CD4-positive, alpha-beta T cell treated with Interleukin-6 for 4 hours (primary cell): ENCODE data around the gene SPINK1.
"Not testable (repeated sequence)": the region's sequence is repeated elsewhere in the genome, so short reads cannot be mapped to it uniquely, and the experiment has no call there.

Experiments
- DNase-seq: peaks from one replicate; pipeline ENCODE4 v3.0.0-alpha.2; 2020; ENCODE audit warnings: mixed read lengths

The SPINK1 gene

GRCh38 chr5:147803161-147803560 is 28.3 kb downstream of the SPINK1 start:
- DNase-seq, result not testable (repeated sequence)

- DNase-seq, result no peak
These were observed 30.0 kb downstream of the SPINK1 start for GRCh38 chr5:147801461-147801860.

GRCh38 chr5:147800491-147800890 is 31.0 kb downstream of the SPINK1 start:
- DNase-seq, result no peak

- no peak for DNase-seq
These were observed 34.7 kb downstream of the SPINK1 start for GRCh38 chr5:147796556-147797308.

GRCh38 chr5:147791181-147791580 is 40.3 kb downstream of the SPINK1 start:
- DNase-seq, result no peak

- DNase-seq, result no peak
These were observed 41.7 kb downstream of the SPINK1 start for GRCh38 chr5:147789820-147790219.

GRCh38 chr5:147788023-147788422 is 43.4 kb downstream of the SPINK1 start:
- no peak for DNase-seq

- DNase-seq, result no peak
These were observed 45.3 kb downstream of the SPINK1 start for GRCh38 chr5:147786142-147786541.

- DNase-seq, result no peak
These were observed 47.1 kb downstream of the SPINK1 start for GRCh38 chr5:147784146-147784987.

GRCh38 chr5:147782110-147783028 is 49.1 kb downstream of the SPINK1 start, which contains the start of gene JAKMIP2:
Gene JAKMIP2 (minus strand): TSS chr5:147782728. CDS start chr5:147671806, 110,922 bp downstream.
- DNase-seq, result peak; percentile 87

- no peak for DNase-seq
These were observed 50.4 kb downstream of the SPINK1 start for GRCh38 chr5:147780924-147781573.

- DNase-seq, result no peak
These were observed 51.8 kb downstream of the SPINK1 start for GRCh38 chr5:147779694-147780093.

GRCh38 chr5:147776989-147777388 is 54.5 kb downstream of the SPINK1 start:
- DNase-seq, result no peak
